ENCODE data around the gene DENND1A.
"Not testable (repeated sequence)": the region's sequence is repeated elsewhere in the genome, so short reads cannot be mapped to it uniquely, and the experiment has no call there.

Gene DENND1A, protein sequence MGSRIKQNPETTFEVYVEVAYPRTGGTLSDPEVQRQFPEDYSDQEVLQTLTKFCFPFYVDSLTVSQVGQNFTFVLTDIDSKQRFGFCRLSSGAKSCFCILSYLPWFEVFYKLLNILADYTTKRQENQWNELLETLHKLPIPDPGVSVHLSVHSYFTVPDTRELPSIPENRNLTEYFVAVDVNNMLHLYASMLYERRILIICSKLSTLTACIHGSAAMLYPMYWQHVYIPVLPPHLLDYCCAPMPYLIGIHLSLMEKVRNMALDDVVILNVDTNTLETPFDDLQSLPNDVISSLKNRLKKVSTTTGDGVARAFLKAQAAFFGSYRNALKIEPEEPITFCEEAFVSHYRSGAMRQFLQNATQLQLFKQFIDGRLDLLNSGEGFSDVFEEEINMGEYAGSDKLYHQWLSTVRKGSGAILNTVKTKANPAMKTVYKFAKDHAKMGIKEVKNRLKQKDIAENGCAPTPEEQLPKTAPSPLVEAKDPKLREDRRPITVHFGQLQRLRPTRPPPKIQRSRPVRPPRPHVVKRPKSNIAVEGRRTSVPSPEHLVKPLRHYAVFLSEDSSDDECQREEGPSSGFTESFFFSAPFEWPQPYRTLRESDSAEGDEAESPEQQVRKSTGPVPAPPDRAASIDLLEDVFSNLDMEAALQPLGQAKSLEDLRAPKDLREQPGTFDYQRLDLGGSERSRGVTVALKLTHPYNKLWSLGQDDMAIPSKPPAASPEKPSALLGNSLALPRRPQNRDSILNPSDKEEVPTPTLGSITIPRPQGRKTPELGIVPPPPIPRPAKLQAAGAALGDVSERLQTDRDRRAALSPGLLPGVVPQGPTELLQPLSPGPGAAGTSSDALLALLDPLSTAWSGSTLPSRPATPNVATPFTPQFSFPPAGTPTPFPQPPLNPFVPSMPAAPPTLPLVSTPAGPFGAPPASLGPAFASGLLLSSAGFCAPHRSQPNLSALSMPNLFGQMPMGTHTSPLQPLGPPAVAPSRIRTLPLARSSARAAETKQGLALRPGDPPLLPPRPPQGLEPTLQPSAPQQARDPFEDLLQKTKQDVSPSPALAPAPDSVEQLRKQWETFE

DNA sequence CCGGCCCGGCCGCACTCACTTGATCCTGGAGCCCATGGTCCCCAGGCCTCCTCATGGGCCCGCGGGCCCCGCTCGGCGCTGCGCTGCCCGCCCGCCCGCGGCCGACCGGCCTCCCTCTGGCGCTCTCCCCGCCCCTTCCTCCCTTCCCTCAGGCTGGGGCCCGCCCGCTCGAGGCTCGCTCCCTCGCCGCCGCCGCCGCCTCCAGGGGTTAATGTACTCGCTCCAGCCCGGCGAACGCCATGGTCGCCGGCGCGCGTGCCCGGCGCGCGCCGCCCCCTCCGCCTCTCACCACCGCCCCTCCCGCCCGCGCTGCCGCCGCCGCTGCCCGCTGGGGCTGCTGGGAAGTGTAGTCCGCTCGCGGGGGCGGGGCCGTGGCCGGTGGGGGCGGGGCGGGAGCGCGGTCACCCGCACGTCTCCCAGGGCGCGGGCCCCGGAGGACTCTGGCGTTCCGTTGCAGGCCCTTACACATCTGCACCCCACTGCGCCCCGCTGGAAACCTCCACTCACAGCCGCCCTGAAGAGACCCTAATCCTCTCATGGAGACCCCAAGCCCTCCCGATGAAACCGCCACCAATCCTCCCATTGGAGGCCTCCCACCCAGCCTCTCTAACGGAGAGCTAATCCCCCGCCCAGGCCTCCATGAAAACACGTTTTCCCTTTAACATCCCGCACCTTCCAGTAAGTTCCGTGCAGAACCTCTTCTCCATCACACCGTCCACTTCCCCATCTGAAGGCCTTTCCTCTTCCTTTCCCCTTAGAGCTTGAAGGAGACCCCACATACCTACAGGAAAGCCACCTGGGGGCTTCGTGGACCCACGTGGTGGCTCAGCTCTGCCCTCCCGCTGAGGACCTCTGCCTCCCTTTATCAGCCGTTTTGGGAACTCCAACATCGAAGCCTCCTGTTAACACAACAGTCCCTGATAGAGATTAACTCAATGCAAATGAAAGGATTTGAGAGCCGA is at the start of gene DENND1A:
DENND1A (minus strand) TSS at position 257 of the 962 bp plus-strand sequence; CDS start at position 36, 221 bp downstream.
- intact Hi-C loops (cut with DNase I), result no loop called here
- peak; percentile 54 to 95 (median 88) for DNase-seq

DNA sequence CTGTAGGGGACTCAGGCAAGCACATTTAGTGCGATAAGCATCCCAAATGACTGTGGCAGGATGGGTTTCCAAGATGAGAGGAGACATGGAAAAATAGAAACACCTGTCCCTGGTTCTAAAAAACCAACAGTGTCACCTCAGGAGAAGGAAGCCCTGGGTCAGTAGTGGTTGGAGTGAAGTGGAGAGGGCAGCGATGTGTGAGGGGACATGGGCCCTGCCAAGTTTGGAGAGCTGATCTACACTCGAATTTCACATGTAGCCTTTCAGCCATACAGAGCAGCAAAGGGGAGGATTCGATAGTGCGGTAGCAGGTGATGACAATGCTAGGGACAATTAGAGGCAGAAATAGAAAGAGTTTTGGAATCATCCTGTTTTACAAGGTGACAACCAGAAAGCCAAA is 49.1 kb upstream of the DENND1A start:
- intact Hi-C loops (cut with DNase I), result no loop called here
- no peak for DNase-seq

DNA sequence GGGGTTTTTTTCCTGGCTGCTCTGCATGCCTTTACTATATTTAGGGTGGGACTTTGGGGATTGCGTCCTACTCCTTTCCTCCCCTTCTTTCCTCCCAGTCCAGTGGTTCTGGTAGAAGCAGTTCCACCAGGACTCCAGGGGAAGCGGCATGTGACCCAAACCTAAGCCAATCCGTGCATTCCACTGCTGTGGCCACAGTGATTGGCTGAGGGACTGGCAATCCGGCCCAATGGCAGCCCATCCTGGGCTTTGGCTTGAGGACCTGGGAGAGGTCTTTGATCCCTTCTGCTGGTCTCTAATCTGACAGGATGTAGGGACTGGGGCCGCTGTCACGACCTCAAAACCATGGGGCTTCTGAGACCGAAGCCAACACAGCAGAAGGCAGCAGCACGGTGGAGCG is 46.7 kb upstream of the DENND1A start:
- DNase-seq; intact Hi-C loops (cut with DNase I): not testable (repeated sequence)

DNA sequence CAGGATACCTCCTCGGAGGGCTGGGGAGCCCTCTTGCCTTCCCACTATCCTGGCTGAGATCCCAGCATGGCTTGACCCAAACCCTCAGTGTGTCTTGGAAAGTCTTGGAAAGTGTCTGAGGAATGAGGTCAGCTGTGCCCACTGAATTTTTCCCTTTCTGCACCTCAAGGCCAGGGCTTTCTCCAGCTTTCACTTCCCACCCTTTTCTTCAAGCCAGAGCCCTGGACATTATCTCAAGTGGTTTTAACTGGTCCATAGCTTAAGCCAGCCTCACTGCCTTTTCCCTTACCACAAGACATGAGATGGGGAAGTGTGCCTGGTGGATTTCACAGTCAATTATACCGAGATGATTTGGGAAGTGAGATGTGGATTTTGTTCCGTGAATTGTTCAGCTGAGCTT is 45.9 kb upstream of the DENND1A start:
- intact Hi-C loops (cut with DNase I), result no loop called here
- DNase-seq, result peak in 3 of 42 donors; percentile 6 to 39 (median 18)

DNA sequence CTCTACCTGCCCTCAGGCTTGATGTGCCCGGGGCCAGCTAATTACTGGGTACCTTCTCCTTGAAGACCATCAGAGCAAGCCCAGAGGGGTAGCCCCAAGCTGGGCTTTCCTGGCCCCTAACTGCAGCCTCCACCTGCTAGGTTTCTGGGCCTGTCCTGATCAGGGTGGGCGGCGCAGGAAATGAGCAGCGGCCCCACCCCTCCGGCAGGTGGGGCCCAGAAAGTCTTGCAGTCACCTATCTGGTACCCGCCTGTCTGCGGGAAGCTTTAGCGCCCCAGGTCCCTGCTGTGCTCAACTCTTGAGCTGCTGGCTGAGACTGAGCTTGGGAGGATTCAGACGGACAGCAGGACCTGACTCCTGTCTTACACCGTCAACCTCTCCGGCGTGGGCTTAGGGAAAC is 44.5 kb upstream of the DENND1A start:
- DNase-seq, result no peak

DNA sequence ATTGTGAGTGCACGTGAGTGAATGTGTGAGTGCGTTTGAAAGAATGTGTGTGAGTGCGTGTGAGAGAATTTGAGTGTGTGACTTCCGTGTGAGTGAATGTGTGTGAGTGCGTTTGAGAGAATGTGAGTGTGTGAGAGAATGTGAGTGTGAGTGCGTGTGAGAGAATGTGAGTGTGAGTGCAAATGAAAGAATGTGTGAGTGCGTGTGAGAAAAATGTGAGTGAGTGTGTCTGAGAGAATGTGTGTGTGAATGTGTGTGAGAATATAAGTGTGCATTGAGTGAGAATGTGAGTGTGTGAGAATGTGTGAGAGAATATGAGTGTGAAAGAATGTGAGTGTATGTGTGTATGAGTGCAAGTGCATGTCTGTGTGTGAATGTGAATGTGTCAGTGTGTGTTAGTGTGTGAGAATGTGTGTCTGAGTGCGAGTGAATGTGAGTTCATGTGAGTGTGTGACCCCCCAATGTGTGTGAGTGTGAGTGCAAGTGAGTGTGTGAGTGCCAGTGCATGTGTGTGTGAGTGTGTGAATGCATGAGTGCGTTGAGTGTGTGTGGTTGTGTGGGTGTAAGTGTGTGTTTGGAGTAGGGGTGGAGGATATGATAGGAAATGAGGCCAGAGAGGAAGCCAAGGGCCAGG is 43.8 kb upstream of the DENND1A start:
- intact Hi-C loops (cut with DNase I), result no loop called here
- DNase-seq, result no peak

More for the DNA sequence above, 44.5 kb upstream of the DENND1A start:
- intact Hi-C loops (cut with DNase I), result no loop called here

DNA sequence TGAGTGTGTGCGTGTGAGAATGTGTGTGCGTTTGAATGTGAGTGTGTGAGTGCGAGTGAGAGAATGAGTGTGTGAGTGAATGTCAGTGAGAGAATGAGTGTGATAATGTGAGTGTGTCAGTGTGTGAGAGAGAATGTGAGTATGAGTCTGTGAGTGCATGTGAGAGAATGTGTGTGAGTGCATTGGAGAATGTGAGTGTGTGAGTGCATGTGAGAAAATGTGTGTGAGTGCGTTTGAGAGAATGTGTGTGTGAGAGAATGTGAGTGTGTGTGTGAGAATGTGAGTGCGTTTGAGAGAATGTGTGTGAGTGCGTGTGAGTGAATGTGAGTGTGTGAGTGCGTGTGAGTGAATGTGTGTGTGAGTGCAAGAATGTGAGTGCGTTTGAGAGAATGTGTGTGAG is 42.7 kb upstream of the DENND1A start:
- intact Hi-C loops (cut with DNase I), result no loop called here
- DNase-seq, result no peak

DNA sequence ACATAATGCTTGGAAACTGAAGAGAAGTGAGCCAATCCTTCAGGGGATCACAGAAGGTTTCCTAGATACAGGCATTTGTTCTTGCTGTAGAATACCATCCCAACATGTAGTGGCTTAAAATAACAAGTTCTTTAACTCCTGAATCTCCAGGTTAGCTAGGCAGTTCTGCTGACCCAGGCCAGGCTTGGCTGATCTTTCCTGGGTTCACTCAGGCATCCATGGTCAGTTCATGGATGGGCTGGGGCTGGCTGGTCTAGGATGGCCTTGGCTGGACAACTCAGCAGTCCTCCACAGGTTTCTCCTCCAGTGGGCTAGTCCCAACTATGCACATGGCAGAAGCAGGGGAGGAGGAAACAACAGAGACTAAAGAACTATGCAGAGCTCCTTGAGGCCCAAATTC is 37.4 kb upstream of the DENND1A start:
- intact Hi-C loops (cut with DNase I), result no loop called here
- no peak for DNase-seq

DNA sequence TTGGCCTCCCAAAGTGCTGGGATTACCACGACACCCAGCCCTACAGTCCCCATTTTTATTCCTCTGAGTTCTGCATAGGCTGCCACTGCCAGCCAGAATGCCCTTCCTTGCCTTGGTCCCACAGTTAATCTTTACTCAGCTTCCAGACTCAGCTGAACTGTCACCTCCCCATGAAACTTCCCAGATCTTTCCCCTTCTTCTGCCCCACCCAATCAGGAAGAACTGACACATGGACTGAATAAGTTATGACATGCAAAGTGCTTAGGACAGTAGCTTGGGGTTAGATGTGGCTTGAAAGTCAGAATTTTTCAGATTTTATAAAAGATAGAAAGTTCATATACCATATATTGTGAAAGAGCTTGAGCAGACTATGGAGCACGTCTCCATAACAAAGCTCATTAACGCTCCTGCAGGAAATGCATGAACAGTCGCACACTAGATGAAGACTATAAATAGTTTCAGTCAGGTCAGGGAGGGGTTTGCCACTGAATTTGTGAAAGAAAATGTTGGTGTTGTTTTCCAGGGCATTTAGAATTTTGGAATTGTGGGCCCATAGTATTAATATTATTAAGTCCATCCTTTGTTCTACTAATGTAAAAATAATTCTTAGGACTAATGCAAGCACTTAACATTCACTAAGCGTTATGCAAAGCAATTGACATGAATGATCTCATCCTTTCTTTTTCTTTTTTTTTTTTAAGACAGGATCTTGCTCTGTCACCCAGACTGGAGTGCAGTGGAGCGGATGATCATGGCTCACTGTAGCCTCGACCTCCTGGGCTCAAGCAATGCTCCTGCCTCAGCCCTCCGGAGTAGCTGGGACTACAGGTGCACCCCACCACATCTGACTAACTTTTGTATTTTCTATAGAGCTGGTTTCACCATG is 36.1 kb upstream of the DENND1A start:
- no peak for DNase-seq
- intact Hi-C loops (cut with DNase I), result no loop called here

DNA sequence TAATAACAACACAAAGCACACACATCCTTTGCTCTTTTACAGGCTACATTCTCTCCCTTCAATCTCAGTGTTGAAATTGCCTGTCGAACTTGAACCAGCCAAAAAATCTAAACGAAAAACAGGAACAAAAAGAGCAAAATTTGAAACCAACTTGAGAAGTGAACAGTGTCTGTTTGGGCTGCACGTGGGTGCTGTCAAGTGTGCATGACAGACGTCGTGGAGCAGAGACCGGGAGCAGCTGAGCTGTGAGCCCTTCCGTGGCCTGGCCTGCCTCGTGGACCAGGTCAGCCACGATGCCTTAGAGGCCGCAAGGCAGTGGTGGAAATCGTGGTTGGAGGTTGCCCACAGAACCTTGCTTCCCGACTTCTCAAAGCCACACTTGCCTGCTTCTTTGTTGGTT is 34.8 kb upstream of the DENND1A start:
- no peak for DNase-seq
- intact Hi-C loops (cut with DNase I), result no loop called here

DNA sequence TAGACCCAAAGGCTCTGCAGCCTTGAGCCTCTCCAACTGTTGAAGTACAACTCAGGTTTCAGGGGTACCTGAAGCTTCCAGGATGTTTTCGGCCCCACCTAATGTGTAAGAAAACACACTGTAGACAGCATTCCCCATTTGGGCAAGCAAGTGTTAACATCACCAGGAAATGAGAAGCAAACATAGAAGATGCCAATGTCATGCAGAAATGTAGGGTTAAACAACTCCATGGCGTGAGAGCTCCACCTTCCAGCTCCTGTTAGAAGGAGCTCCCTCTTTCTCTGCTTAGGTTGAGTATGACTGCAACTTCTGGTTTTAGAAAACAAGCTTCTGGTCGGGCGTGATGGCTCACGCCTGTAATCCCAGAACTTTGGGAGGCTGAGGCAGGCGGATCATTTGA is 31.0 kb upstream of the DENND1A start:
- intact Hi-C loops (cut with DNase I), result no loop called here
- no peak for DNase-seq

DNA sequence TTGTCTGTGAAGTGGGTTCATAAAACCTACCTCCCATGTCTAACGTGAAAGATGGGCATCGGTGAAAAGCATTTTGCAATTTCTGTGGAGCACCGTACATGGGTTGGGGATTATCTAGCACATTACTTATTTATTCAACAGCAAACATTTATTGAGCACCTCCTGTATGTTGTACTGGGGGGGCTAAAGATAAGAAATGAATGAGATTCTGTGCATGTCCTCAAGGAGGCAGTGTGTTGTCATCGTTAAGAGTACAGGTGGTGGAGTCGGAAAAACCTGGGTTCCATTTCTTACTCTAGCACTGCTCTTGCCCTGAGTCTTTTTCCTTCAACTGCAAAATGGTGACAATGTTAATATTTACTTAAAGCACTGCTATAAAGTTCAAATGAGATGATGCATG is 30.4 kb upstream of the DENND1A start:
- no peak for DNase-seq
- intact Hi-C loops (cut with DNase I), result no loop called here

DNA sequence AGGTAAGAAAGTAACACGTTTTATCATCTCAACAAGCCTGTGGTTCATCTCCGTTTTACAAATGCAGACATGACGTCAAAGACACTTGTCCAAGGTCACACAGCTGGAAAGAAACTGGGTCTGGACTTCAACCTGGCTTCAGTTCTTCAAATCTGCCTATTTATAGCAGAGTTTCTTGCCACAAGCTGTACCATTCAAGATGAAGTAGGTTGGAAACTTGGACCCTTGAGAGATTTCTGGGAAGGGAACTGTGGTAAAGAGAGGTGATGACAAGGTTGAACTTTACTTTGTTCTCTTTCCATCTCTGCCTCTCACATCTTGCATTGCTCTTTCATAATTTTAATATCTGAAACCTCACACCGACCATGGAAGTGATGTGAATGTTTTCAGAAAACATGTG is 29.9 kb upstream of the DENND1A start:
- intact Hi-C loops (cut with DNase I), result no loop called here

DNA sequence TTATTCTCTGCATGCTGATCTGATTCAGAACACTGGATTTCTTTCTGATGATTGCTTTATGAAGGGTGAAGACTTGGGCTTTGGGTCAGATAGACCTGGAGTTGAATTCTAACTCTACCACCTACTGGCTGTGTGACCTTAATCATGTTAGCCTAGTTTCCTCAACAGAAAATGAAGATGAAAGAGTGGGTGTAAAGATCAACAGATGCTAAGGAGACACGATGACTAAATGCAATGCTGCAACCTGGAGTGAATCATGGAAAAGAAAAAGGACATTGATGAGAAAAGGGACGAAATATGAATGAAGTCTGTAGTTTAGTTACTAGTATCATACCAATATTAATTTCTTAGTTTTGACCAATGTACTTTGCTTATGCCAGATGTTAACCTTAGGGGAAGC is 27.8 kb upstream of the DENND1A start:
- intact Hi-C loops (cut with DNase I), result no loop called here
- no peak for DNase-seq

More for the DNA sequence above, 29.9 kb upstream of the DENND1A start:
- no peak for DNase-seq

DNA sequence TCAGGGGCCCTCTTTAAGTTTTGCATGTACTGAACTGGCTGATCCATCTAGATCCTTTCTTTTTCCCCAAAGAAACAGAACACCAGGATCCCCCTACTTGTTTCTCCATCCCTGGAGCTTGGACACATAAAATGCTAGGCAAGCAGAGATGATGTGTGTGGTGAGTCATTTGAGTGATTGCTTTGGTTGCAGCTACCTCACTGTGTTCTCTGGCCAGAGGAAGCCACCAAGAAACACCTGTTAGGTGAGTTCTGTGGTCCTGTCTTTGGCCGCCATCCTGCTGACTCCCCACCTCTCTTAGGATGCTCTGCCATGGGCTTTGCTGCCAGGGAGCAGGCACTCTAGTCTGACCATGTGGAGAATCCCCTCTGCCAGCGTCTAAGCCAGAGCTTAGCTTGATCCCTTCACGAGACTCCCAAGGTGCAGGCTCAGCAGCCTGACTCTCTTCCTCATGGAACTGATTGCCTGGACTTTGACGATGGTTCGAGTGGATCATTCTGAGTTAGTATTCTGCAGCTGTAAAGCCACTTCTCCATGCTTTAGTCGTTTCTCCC is 27.3 kb upstream of the DENND1A start:
- no peak for DNase-seq
- intact Hi-C loops (cut with DNase I), result no loop called here

DNA sequence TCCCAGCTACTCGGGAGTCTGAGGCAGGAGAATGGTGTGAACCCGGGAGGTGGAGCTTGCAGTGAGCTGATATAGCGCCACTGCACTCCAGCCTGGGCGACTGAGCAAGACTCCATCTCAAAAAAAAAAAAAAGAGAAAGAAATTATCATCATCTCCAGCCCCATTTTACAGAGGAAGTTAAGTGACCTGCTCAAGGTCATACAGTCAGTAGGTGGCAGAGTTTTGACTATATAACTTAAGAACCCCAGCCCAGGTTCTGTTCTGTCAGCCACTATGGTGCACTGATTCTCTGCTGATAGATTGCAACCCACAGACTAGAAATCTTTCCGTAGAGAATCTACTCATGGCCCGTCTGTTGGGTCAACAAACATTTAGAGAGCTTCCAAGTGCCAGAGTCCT is 25.7 kb upstream of the DENND1A start:
- no peak for DNase-seq
- intact Hi-C loops (cut with DNase I), result no loop called here

Data from head of caudate nucleus (tissue), 42 donors.